OCI-LY1 (cell line): Measurements from ENCODE around the gene MAML2.

Source experiments
- H2AFZ ChIP-seq: fragments of 200-600 bp; sonication (generic), shearing (Covaris generic); 2 replicates; pipeline ENCODE4 v1.6.0; 2014; ENCODE audit warnings: antibody characterized with exemption, mild to moderate bottlenecking, low read length
- H3F3A ChIP-seq: fragments of 200-600 bp; sonication (generic), shearing (Covaris generic); 2 replicates; pipeline ENCODE4 v1.6.0; 2014; ENCODE audit warnings: mild to moderate bottlenecking, antibody characterized with exemption, low read length, moderate library complexity; ENCODE audit not compliant: insufficient read depth
- H3K27ac ChIP-seq: fragments of 200-600 bp; sonication (generic); 2 replicates; pipeline ENCODE4 v1.5.1; 2014; ENCODE audit warnings: low read length, mixed run types, mild to moderate bottlenecking, low read depth; ENCODE audit not compliant: poor library complexity, severe bottlenecking
- H3K27me3 ChIP-seq: fragments of 200-600 bp; sonication (generic); 2 replicates; pipeline ENCODE4 v1.6.0; 2014; ENCODE audit warnings: antibody characterized with exemption, mild to moderate bottlenecking, low read length, moderate library complexity; ENCODE audit not compliant: insufficient read depth
- H3K36me3 ChIP-seq: fragments of 200-600 bp; sonication (generic); 2 replicates; pipeline ENCODE4 v1.6.1; 2014; ENCODE audit warnings: mild to moderate bottlenecking, antibody characterized with exemption, low read length, moderate library complexity, mixed read lengths; ENCODE audit not compliant: insufficient read depth
- H3K4me1 ChIP-seq: fragments of 200-600 bp; sonication (generic); 2 replicates; pipeline ENCODE4 v1.5.1; 2014; ENCODE audit warnings: mild to moderate bottlenecking, low read length, moderate library complexity; ENCODE audit not compliant: insufficient read depth, severe bottlenecking
- H3K4me2 ChIP-seq: fragments of 200-600 bp; sonication (generic), shearing (Covaris generic); 2 replicates; pipeline ENCODE4 v1.6.1; 2014; ENCODE audit warnings: low read length
- H3K4me3 ChIP-seq: fragments of 200-600 bp; sonication (generic); 2 replicates; pipeline ENCODE4 v1.5.1; 2014; ENCODE audit warnings: low read length, low read depth, mild to moderate bottlenecking, mixed read lengths; ENCODE audit not compliant: poor library complexity, severe bottlenecking
- H3K79me2 ChIP-seq: fragments of 200-600 bp; shearing (Covaris generic); 2 replicates; pipeline ENCODE4 v1.6.1; 2016; ENCODE audit warnings: mixed run types, low read length, mixed read lengths; ENCODE audit not compliant: insufficient read depth
- H3K9ac ChIP-seq: fragments of 200-600 bp; sonication (generic), shearing (Covaris generic); 2 replicates; pipeline ENCODE4 v1.6.1; 2014; ENCODE audit warnings: mild to moderate bottlenecking, low read length, mixed read lengths
- H3K9me2 ChIP-seq: fragments of 200-600 bp; sonication (generic), shearing (Covaris generic); 2 replicates; pipeline ENCODE4 v1.6.1; 2014; ENCODE audit warnings: low read depth, mild to moderate bottlenecking, low read length, mixed read lengths
- H3K9me3 ChIP-seq: fragments of 200-600 bp; shearing (Covaris generic); 2 replicates; pipeline ENCODE4 v1.6.1; 2014; ENCODE audit warnings: low read length, mixed read lengths
- H4K20me1 ChIP-seq: fragments of 200-600 bp; sonication (generic), shearing (Covaris generic); 2 replicates; pipeline ENCODE4 v1.6.0; 2016; ENCODE audit warnings: mild to moderate bottlenecking, low read length; ENCODE audit not compliant: insufficient read depth
- CTCF ChIP-seq: fragments of 200-600 bp; sonication (generic), shearing (Covaris generic); IDR thresholded peaks from 2 replicates; pipeline ENCODE4 v1.5.1; 2017; ENCODE audit warnings: mild to moderate bottlenecking, antibody characterized with exemption, low read length, moderate library complexity, mixed read lengths
- EZH2 ChIP-seq: fragments of 200-600 bp; sonication (generic), shearing (Covaris generic); IDR thresholded peaks from 2 replicates; pipeline ENCODE4 v1.8.0; 2017; ENCODE audit warnings: borderline replicate concordance, mixed run types, mild to moderate bottlenecking, antibody characterized with exemption, low read length, moderate library complexity, mixed read lengths

The MAML2 gene

GRCh38 chr11:96103721-96104120 is 239.3 kb downstream of the MAML2 start:
- Histone ChIP-seq H4K20me1 (no peaks in the 10 kb centered on the region), H3K36me3 (no peaks in the 10 kb centered on the region), H3K79me2 (no peaks in the 10 kb centered on the region), H3K27me3 (no peaks in the 10 kb centered on the region), H3K9me3 (no peaks in the 10 kb centered on the region), H3K4me3 (no peak overlapping the region), H3K9ac (no peak overlapping the region), H3K4me1 (no peaks in the 10 kb centered on the region), H3K27ac (no peak overlapping the region), H3F3A (no peaks in the 10 kb centered on the region), H3K9me2 (no peaks in the 10 kb centered on the region), H3K4me2 (no peak overlapping the region), H2AFZ (no peak overlapping the region)
- no peak for TF ChIP-seq CTCF

GRCh38 chr11:96103102-96103501 is 239.9 kb downstream of the MAML2 start:
- Histone ChIP-seq H3K4me3 (no peak overlapping the region), H3K27me3 (no peaks in the 10 kb centered on the region), H3K36me3 (no peaks in the 10 kb centered on the region), H3K9me3 (no peaks in the 10 kb centered on the region), H3K9ac (no peak overlapping the region), H2AFZ (no peak overlapping the region), H3K79me2 (no peaks in the 10 kb centered on the region), H3F3A (no peaks in the 10 kb centered on the region), H4K20me1 (no peaks in the 10 kb centered on the region), H3K4me1 (no peaks in the 10 kb centered on the region), H3K9me2 (no peaks in the 10 kb centered on the region), H3K4me2 (no peak overlapping the region), H3K27ac (no peak overlapping the region)
- TF ChIP-seq CTCF, result no peak
- no peak for TF ChIP-seq EZH2

GRCh38 chr11:96102664-96103078 is 240.3 kb downstream of the MAML2 start:
- Histone ChIP-seq H4K20me1 (no peaks in the 10 kb centered on the region), H3K27me3 (no peaks in the 10 kb centered on the region), H3K27ac (no peak overlapping the region), H3K36me3 (no peaks in the 10 kb centered on the region), H3K9ac (no peak overlapping the region), H3K9me2 (no peaks in the 10 kb centered on the region), H3K4me3 (no peak overlapping the region), H2AFZ (no peak overlapping the region), H3F3A (no peaks in the 10 kb centered on the region), H3K4me1 (no peaks in the 10 kb centered on the region), H3K79me2 (no peaks in the 10 kb centered on the region), H3K4me2 (no peak overlapping the region), H3K9me3 (no peaks in the 10 kb centered on the region)
- TF ChIP-seq EZH2, result no peak

GRCh38 chr11:96101146-96101545 is 241.8 kb downstream of the MAML2 start:
- Histone ChIP-seq H4K20me1 (no peaks in the 10 kb centered on the region), H2AFZ (no peak overlapping the region), H3K36me3 (no peaks in the 10 kb centered on the region), H3K9me2 (no peaks in the 10 kb centered on the region), H3K79me2 (no peaks in the 10 kb centered on the region), H3K27me3 (no peaks in the 10 kb centered on the region), H3K4me1 (no peaks in the 10 kb centered on the region), H3F3A (no peaks in the 10 kb centered on the region), H3K4me2 (no peak overlapping the region), H3K4me3 (no peak overlapping the region), H3K9me3 (no peaks in the 10 kb centered on the region), H3K27ac (no peak overlapping the region), H3K9ac (no peak overlapping the region)
- TF ChIP-seq EZH2 (no peak), CTCF (no peak)
